Rectal smooth muscle tissue (tissue), 1 donor: Measurements from ENCODE around the gene PLXNB2.

ENCODE experiments used
- H3K27ac ChIP-seq: one replicate; pipeline ENCODE4 v1.7.0; 2013; ENCODE audit warnings: low read depth, low read length, inconsistent platforms
- H3K27me3 ChIP-seq: one replicate; pipeline ENCODE4 v1.7.0; 2013; ENCODE audit warnings: low read length; ENCODE audit not compliant: control insufficient read depth, insufficient read depth
- H3K36me3 ChIP-seq: one replicate; pipeline ENCODE4 v1.7.0; 2013; ENCODE audit warnings: low read length; ENCODE audit not compliant: control insufficient read depth, insufficient read depth
- H3K4me1 ChIP-seq: one replicate; pipeline ENCODE4 v1.7.0; 2013; ENCODE audit warnings: low read length; ENCODE audit not compliant: control insufficient read depth, insufficient read depth
- H3K4me3 ChIP-seq: one replicate; pipeline ENCODE4 v1.7.0; 2013; ENCODE audit warnings: low read length
- H3K9ac ChIP-seq: one replicate; pipeline ENCODE4 v1.7.0; 2013; ENCODE audit warnings: low read length

PLXNB2 gene

GRCh38 chr22:50250555-50251476, 56.6 kb downstream of the PLXNB2 start, which contains the start of gene HDAC10:
Gene HDAC10 (minus strand): TSS chr22:50251265. CDS start chr22:50251032, 233 bp downstream.
- Histone ChIP-seq H3K27ac (peak within 1 kb of the TSS; percentile 66), H3K36me3 (peaks cover 15% of the 10 kb centered on the region)

GRCh38 chr22:50250249-50250554, 57.2 kb downstream of the PLXNB2 start:
- Histone ChIP-seq H3K9ac (peak overlapping the region; percentile 1), H3K36me3 (peaks cover 15% of the 10 kb centered on the region), H3K4me3 (peak overlapping the region; percentile 97), H3K4me1 (peaks cover 14% of the 10 kb centered on the region), H3K27me3 (no peaks in the 10 kb centered on the region), H3K27ac (no peak overlapping the region)

More at GRCh38 chr22:50250555-50251476, 56.6 kb downstream of the PLXNB2 start, which contains the start of gene HDAC10:
- H3K4me3 ChIP-seq = peak within 1 kb of the TSS; percentile 97
- H3K4me1 ChIP-seq = peaks cover 14% of the 10 kb centered on the region
- no peaks in the 10 kb centered on the region for H3K27me3 ChIP-seq
- H3K9ac ChIP-seq = peak within 1 kb of the TSS; percentile 45

- H3K4me1 ChIP-seq = peaks cover 14% of the 10 kb centered on the region
- H3K27ac ChIP-seq = no peak overlapping the region
- no peak overlapping the region for H3K9ac ChIP-seq
- peak overlapping the region; percentile 97 for H3K4me3 ChIP-seq
- no peaks in the 10 kb centered on the region for H3K27me3 ChIP-seq
- H3K36me3 ChIP-seq = peaks cover 15% of the 10 kb centered on the region
Observed at GRCh38 chr22:50249341-50250248, 57.9 kb downstream of the PLXNB2 start.

- Histone ChIP-seq H3K27me3 (no peaks in the 10 kb centered on the region), H3K36me3 (peaks cover 15% of the 10 kb centered on the region), H3K4me3 (no peak overlapping the region), H3K27ac (no peak overlapping the region), H3K4me1 (peaks cover 17% of the 10 kb centered on the region), H3K9ac (no peak overlapping the region)
Observed at GRCh38 chr22:50248196-50249081, 59.0 kb downstream of the PLXNB2 start.

GRCh38 chr22:50247748-50248147, 59.7 kb downstream of the PLXNB2 start:
- H3K36me3 ChIP-seq = peaks cover 15% of the 10 kb centered on the region
- H3K27ac ChIP-seq = no peak overlapping the region
- peaks cover 17% of the 10 kb centered on the region for H3K4me1 ChIP-seq
- H3K9ac ChIP-seq = no peak overlapping the region
- no peak overlapping the region for H3K4me3 ChIP-seq
- no peaks in the 10 kb centered on the region for H3K27me3 ChIP-seq

- Histone ChIP-seq H3K9ac (no peak overlapping the region), H3K4me1 (peaks cover 17% of the 10 kb centered on the region), H3K36me3 (peaks cover 15% of the 10 kb centered on the region), H3K4me3 (peak overlapping the region; percentile 82), H3K27me3 (no peaks in the 10 kb centered on the region), H3K27ac (no peak overlapping the region)
Observed at GRCh38 chr22:50246242-50247175, 60.9 kb downstream of the PLXNB2 start.

- peaks cover 11% of the 10 kb centered on the region for H3K4me1 ChIP-seq
- peak overlapping the region; percentile 91 for H3K27ac ChIP-seq
- H3K9ac ChIP-seq = peak overlapping the region; percentile 50
- H3K36me3 ChIP-seq = peaks cover 15% of the 10 kb centered on the region
- H3K4me3 ChIP-seq = peak overlapping the region; percentile 82
- no peaks in the 10 kb centered on the region for H3K27me3 ChIP-seq
Observed at GRCh38 chr22:50245214-50246072, 62.0 kb downstream of the PLXNB2 start.

GRCh38 chr22:50244420-50245213, 62.8 kb downstream of the PLXNB2 start, which contains the start of gene TUBGCP6:
Gene TUBGCP6 (minus strand): TSS chr22:50245023. CDS start chr22:50244459, 564 bp downstream.
- Histone ChIP-seq H3K4me3 (peak within 1 kb of the TSS; percentile 82), H3K27me3 (no peaks in the 10 kb centered on the region), H3K36me3 (peaks cover 21% of the 10 kb centered on the region), H3K9ac (peak within 1 kb of the TSS; percentile 50), H3K27ac (peak within 1 kb of the TSS; percentile 91), H3K4me1 (peaks cover 3% of the 10 kb centered on the region)

- Histone ChIP-seq H3K27ac (peak overlapping the region; percentile 91), H3K4me3 (peak overlapping the region; percentile 82), H3K27me3 (no peaks in the 10 kb centered on the region), H3K9ac (peak overlapping the region; percentile 50), H3K4me1 (peaks cover 3% of the 10 kb centered on the region), H3K36me3 (peaks cover 21% of the 10 kb centered on the region)
Observed at GRCh38 chr22:50243685-50244419, 63.6 kb downstream of the PLXNB2 start.
